ENCODE data around the gene PLD5. TPM values are rescaled to one million over a fixed set of nuclear protein-coding genes. Genes with fewer than 3 reads are reported as not detected.

PLD5 gene
- total RNA-seq, 1 experiment from 2014 or later = 1.8 TPM

DNA sequence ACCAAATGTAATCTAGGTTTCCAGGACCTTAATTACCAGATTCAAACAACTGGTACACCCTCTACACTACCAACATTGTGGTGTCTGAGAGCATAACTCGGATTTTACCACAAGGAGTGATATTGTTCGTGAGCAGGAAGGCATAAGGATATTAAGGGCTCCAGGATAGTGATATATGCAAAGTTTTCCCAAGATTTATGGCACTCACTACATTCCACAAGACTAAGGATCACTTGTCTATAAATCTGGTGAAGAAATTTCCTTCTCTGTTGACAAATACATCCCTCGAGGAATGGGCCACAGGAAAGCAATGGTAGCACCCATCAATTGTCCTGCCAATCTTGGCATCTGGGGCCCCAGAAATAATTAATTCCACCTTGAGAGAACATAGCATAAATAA is 43.1 kb upstream of the PLD5 start:
- DNase-seq = no peak
- no TSS peak for BruUV-seq (replicated peaks)
- Histone ChIP-seq H3K4me1 (no peaks in the 10 kb centered on the region), H3K36me3 (ENCODE audit: control insufficient read depth, insufficient read depth, low read length) (no peaks in the 10 kb centered on the region), H3K27me3 (replicated peaks; ENCODE audit: control insufficient read depth, insufficient read depth, low read length) (no peaks in the 10 kb centered on the region), H3K4me3 (ENCODE audit: low read depth, low read length) (no peak overlapping the region), H3K9me3 (no peaks in the 10 kb centered on the region)
- Mint-ChIP-seq H3K4me3 (ENCODE audit: unreplicated experiment) (no peak overlapping the region), H3K27me3 (ENCODE audit: insufficient read depth, unreplicated experiment) (peaks cover 2% of the 10 kb centered on the region), H3K9me3 (ENCODE audit: unreplicated experiment) (no peaks in the 10 kb centered on the region), H3K4me1 (ENCODE audit: low read depth, unreplicated experiment) (no peaks in the 10 kb centered on the region), H3K36me3 (ENCODE audit: insufficient read depth, unreplicated experiment) (no peaks in the 10 kb centered on the region), H3K27ac (ENCODE audit: unreplicated experiment) (no peak overlapping the region)
- CTCF ChIA-PET = no interaction called here
- TF ChIP-seq, protein P1, sequence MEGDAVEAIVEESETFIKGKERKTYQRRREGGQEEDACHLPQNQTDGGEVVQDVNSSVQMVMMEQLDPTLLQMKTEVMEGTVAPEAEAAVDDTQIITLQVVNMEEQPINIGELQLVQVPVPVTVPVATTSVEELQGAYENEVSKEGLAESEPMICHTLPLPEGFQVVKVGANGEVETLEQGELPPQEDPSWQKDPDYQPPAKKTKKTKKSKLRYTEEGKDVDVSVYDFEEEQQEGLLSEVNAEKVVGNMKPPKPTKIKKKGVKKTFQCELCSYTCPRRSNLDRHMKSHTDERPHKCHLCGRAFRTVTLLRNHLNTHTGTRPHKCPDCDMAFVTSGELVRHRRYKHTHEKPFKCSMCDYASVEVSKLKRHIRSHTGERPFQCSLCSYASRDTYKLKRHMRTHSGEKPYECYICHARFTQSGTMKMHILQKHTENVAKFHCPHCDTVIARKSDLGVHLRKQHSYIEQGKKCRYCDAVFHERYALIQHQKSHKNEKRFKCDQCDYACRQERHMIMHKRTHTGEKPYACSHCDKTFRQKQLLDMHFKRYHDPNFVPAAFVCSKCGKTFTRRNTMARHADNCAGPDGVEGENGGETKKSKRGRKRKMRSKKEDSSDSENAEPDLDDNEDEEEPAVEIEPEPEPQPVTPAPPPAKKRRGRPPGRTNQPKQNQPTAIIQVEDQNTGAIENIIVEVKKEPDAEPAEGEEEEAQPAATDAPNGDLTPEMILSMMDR (IDR thresholded peaks at IDR 0.05; ENCODE audit: insufficient read depth in 1 of 2, low read depth in 1 of 2, low read length in 1 of 2, severe bottlenecking in 1 of 2, unreplicated experiment in 1 of 2) = no peak
- intact Hi-C loops (cut with micrococcal nuclease; ENCODE audit: unreplicated experiment) = no loop called here
- POLR2A ChIA-PET = no interaction called here

DNA sequence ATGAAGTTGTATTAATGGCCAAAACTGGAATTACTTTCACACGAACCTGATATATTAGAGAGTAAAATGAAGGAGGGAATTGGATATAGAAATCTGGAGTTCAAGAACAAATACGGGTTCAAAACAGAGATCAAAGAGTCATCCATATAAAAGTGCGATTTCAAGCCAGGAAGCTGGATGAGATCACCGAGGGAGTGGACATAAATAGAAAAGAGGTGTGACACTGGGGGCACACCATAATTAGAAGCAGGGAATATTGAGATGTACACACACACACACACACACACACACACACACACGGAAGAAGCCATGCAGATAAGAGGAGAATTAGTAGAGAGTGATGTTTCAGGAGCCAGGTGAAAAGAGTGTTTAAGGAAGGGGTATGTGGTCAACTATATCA is 32.3 kb upstream of the PLD5 start:
- POLR2A ChIA-PET = no interaction called here
- TF ChIP-seq, protein P1 (IDR thresholded peaks at IDR 0.05; ENCODE audit: insufficient read depth in 1 of 2, low read depth in 1 of 2, low read length in 1 of 2, severe bottlenecking in 1 of 2, unreplicated experiment in 1 of 2) = no peak
- no peak overlapping the region for H3K4me3 ChIP-seq (ENCODE audit: low read depth, low read length)
- no TSS peak for BruUV-seq (replicated peaks)
- Mint-ChIP-seq H3K27me3 (ENCODE audit: insufficient read depth, unreplicated experiment) (no peaks in the 10 kb centered on the region), H3K36me3 (ENCODE audit: insufficient read depth, unreplicated experiment) (no peaks in the 10 kb centered on the region), H3K27ac (ENCODE audit: unreplicated experiment) (no peak overlapping the region), H3K9me3 (ENCODE audit: unreplicated experiment) (no peaks in the 10 kb centered on the region), H3K4me3 (ENCODE audit: unreplicated experiment) (no peak overlapping the region), H3K4me1 (ENCODE audit: low read depth, unreplicated experiment) (no peaks in the 10 kb centered on the region)
- CTCF ChIA-PET = no interaction called here
- H3K36me3 ChIP-seq (ENCODE audit: control insufficient read depth, insufficient read depth, low read length) = no peaks in the 10 kb centered on the region
- DNase-seq = no peak
- H3K4me1 ChIP-seq = no peaks in the 10 kb centered on the region
- H3K9me3 ChIP-seq = no peaks in the 10 kb centered on the region
- no peaks in the 10 kb centered on the region for H3K27me3 ChIP-seq (replicated peaks; ENCODE audit: control insufficient read depth, insufficient read depth, low read length)
- intact Hi-C loops (cut with micrococcal nuclease; ENCODE audit: unreplicated experiment) = no loop called here

DNA sequence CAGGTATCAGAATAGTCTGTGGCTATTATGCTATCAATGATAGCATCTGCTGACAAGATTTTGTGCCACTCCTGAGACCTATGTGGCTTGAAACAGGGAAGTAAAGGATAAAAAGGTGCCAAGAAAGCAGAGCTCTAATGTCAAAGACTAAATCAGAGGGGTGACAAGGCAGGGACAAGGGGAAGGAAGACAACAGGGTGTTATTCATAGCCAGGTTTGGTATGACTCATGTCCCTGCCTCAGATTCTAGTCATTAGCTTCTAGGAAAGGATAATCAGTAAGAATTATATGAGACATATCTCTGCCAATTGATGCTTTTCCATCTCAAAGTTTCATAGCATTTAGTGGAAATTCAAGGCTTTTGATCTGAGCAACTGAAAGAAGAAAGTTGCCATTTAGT is 31.8 kb upstream of the PLD5 start:
- no peaks in the 10 kb centered on the region for H3K36me3 Mint-ChIP-seq (ENCODE audit: insufficient read depth, unreplicated experiment)
- BruUV-seq (replicated peaks) = no TSS peak
- Histone ChIP-seq H3K4me1 (no peaks in the 10 kb centered on the region), H3K9me3 (no peaks in the 10 kb centered on the region), H3K27me3 (replicated peaks; ENCODE audit: control insufficient read depth, insufficient read depth, low read length) (no peaks in the 10 kb centered on the region), H3K4me3 (ENCODE audit: low read depth, low read length) (no peak overlapping the region), H3K36me3 (ENCODE audit: control insufficient read depth, insufficient read depth, low read length) (no peaks in the 10 kb centered on the region)
- no peak for DNase-seq
- H3K27me3 Mint-ChIP-seq (ENCODE audit: insufficient read depth, unreplicated experiment) = no peaks in the 10 kb centered on the region
- TF ChIP-seq, protein P1 (IDR thresholded peaks at IDR 0.05; ENCODE audit: insufficient read depth in 1 of 2, low read depth in 1 of 2, low read length in 1 of 2, severe bottlenecking in 1 of 2, unreplicated experiment in 1 of 2) = no peak
- no peaks in the 10 kb centered on the region for H3K4me1 Mint-ChIP-seq (ENCODE audit: low read depth, unreplicated experiment)
- ChIA-PET POLR2A (no interaction called here), CTCF (no interaction called here)
- intact Hi-C loops (cut with micrococcal nuclease; ENCODE audit: unreplicated experiment) = no loop called here
- H3K9me3 Mint-ChIP-seq (ENCODE audit: unreplicated experiment) = no peaks in the 10 kb centered on the region
- no peak overlapping the region for H3K27ac Mint-ChIP-seq (ENCODE audit: unreplicated experiment)
- no peak overlapping the region for H3K4me3 Mint-ChIP-seq (ENCODE audit: unreplicated experiment)
